PC-9 (cell line): ENCODE measurements around the gene ZNF124. TPM values are rescaled to one million over a fixed set of nuclear protein-coding genes. Genes with fewer than 3 reads are reported as not detected.

Experiments
- BruUV-seq: library from RNA; stranded (reverse); fragments of 400-500 nt; replicated peaks from 2 replicates; lab custom pipeline; 2021; lab: Mats Ljungman, UMichigan
- CTCF ChIA-PET: fragments of 300-600 bp; sonication (Branson Sonifier 250); formaldehyde crosslinking; loops from one replicate; lab custom pipeline; 2022; ENCODE audit warnings: antibody characterized with exemption; lab: Charles Lee
- POLR2A ChIA-PET: fragments of 300-600 bp; sonication (Branson Sonifier 250); formaldehyde crosslinking; loops from one replicate; lab custom pipeline; 2022; ENCODE audit warnings: antibody characterized with exemption; ENCODE audit not compliant: unreplicated experiment; lab: Charles Lee
- DNase-seq, 2 experiments: peaks; one replicate each; pipeline versions ENCODE4 v3.0.0 to v3.0.0-alpha.2; 2015 to 2022; ENCODE audit warnings: mixed read lengths in 1 of 2
- H2AFZ ChIP-seq: fragments of 200-600 bp; sonication (generic); 2 replicates; pipeline ENCODE4 v1.8.1; 2017; ENCODE audit warnings: antibody characterized with exemption
- H3F3A ChIP-seq: fragments of 200-600 bp; sonication (generic); 2 replicates; pipeline ENCODE4 v1.8.1; 2017; ENCODE audit warnings: antibody characterized with exemption, mild to moderate bottlenecking, low read depth; ENCODE audit not compliant: insufficient read depth
- H3K27ac ChIP-seq: fragments of 200-600 bp; sonication (generic); 2 replicates; pipeline ENCODE4 v1.6.1; 2016; ENCODE audit warnings: mixed run types
- H3K27me3 ChIP-seq: fragments of 200-600 bp; sonication (generic); 2 replicates; pipeline ENCODE4 v1.6.1; 2016; ENCODE audit warnings: low read depth, mixed run types; ENCODE audit not compliant: insufficient read depth
- H3K36me3 ChIP-seq: fragments of 200-600 bp; sonication (generic); 2 replicates; pipeline ENCODE4 v1.6.1; 2016; ENCODE audit warnings: low read depth, mixed run types
- H3K4me1 ChIP-seq: fragments of 200-600 bp; sonication (generic); replicated peaks from 2 replicates; pipeline ENCODE4 v1.6.1; 2016; ENCODE audit warnings: mixed run types; ENCODE audit not compliant: insufficient read depth
- H3K4me2 ChIP-seq: fragments of 200-600 bp; sonication (generic); 2 replicates; pipeline ENCODE4 v1.6.1; 2017; ENCODE audit warnings: mixed run types
- H3K4me3 ChIP-seq: fragments of 200-600 bp; sonication (generic); 2 replicates; pipeline ENCODE4 v1.6.1; 2016; ENCODE audit warnings: mixed run types
- H3K79me2 ChIP-seq: fragments of 200-600 bp; sonication (generic); 2 replicates; pipeline ENCODE4 v1.6.1; 2017; ENCODE audit warnings: low read depth, mixed run types
- H3K9me2 ChIP-seq: fragments of 200-600 bp; sonication (generic); 2 replicates; pipeline ENCODE4 v1.8.1; 2017; ENCODE audit warnings: mild to moderate bottlenecking; ENCODE audit not compliant: insufficient read depth
- H3K9me3 ChIP-seq: fragments of 200-600 bp; sonication (generic); 2 replicates; pipeline ENCODE4 v1.8.1; 2016; ENCODE audit warnings: low read depth; ENCODE audit not compliant: insufficient read depth
- H4K20me1 ChIP-seq: fragments of 200-600 bp; sonication (generic); 2 replicates; pipeline ENCODE4 v1.8.1; 2017; ENCODE audit not compliant: insufficient read depth
- EZH2 ChIP-seq: fragments of 200-600 bp; sonication (generic); IDR thresholded peaks from 2 replicates; pipeline ENCODE4 v1.8.0; 2017; ENCODE audit warnings: antibody characterized with exemption, low read depth
- intact Hi-C: fragments of 100-400 bp; cut with micrococcal nuclease; formaldehyde crosslinking; loops from one replicate; pipeline ENCODE4 v1.10.0; 2022; ENCODE audit not compliant: unreplicated experiment
- total RNA-seq: library from RNA; stranded (reverse); gene quantifications from 2 replicates; pipeline ENCODE4 v1.2.3, GENCODE V29; 2021
- TF ChIP-seq, protein P1 (sequence below): fragments of 200-600 bp; sonication (generic); conservative IDR thresholded peaks from 2 replicates; pipeline ENCODE4 v1.6.1; 2017; ENCODE audit warnings: mixed run types, antibody characterized with exemption, mild to moderate bottlenecking, moderate library complexity

Gene ZNF124
- total RNA-seq, 1 experiment from 2014 or later = 9.5 TPM

GRCh38 chr1:247165674-247166073 is 6.1 kb downstream of the ZNF124 start:
- Histone ChIP-seq H3K9me2 (no peaks in the 10 kb centered on the region), H3K79me2 (peaks cover 9% of the 10 kb centered on the region; the same call in 1 of the 2 replicates), H3K36me3 (no peaks in the 10 kb centered on the region), H3K4me2 (no peak overlapping the region), H3F3A (no peaks in the 10 kb centered on the region), H3K4me1 (no peaks in the 10 kb centered on the region), H4K20me1 (no peaks in the 10 kb centered on the region), H3K4me3 (no peak overlapping the region), H3K27ac (no peak overlapping the region), H3K9me3 (peaks cover 24% of the 10 kb centered on the region), H3K27me3 (no peaks in the 10 kb centered on the region), H2AFZ (no peak overlapping the region)
- POLR2A ChIA-PET = no interaction called here
- no peak for DNase-seq
- no TSS peak for BruUV-seq
- TF ChIP-seq, protein P1, sequence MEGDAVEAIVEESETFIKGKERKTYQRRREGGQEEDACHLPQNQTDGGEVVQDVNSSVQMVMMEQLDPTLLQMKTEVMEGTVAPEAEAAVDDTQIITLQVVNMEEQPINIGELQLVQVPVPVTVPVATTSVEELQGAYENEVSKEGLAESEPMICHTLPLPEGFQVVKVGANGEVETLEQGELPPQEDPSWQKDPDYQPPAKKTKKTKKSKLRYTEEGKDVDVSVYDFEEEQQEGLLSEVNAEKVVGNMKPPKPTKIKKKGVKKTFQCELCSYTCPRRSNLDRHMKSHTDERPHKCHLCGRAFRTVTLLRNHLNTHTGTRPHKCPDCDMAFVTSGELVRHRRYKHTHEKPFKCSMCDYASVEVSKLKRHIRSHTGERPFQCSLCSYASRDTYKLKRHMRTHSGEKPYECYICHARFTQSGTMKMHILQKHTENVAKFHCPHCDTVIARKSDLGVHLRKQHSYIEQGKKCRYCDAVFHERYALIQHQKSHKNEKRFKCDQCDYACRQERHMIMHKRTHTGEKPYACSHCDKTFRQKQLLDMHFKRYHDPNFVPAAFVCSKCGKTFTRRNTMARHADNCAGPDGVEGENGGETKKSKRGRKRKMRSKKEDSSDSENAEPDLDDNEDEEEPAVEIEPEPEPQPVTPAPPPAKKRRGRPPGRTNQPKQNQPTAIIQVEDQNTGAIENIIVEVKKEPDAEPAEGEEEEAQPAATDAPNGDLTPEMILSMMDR = no peak
- no peak for TF ChIP-seq EZH2
- intact Hi-C loops = no loop called here
- CTCF ChIA-PET = no interaction called here

DNA sequence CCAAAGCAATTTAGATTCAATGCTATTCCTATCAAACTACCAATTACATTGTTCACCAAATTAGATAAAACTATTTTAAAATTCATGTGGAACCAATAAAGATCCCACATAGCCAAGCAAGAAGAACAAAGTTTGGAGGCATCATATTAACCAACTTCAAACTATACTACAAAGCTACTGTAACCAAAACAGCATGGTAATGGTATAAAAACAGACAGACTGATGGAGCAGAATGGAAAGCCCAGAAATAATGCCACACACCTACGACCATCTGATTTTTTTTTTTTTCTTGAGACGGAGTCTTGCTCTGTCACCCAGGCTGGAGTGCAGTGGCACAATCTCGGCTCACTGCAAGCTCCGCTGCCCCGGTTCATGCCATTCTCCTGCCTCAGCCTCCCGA is 7.1 kb downstream of the ZNF124 start:
- BruUV-seq = no TSS peak
- intact Hi-C loops = no loop called here
- CTCF ChIA-PET = no interaction called here

DNA sequence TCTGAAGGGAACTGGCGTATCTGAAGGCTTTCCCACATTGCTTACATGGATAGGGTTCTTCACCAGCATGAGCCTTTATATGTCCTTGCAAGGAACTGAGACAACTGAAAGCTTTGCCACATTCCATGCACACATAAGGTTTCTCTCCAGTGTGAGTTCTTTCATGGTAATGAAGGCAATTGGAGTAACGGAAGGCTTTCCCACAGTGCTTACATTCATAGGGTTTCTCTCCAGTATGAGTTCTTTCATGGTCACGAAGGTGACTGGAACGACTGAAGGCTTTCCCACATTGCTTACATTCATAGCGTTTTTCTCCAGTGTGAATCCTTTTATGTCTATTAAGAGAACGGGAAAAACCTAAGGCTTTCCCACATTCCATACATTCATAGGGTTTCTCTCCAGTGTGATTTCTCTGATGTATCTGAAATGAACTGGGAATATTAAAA is 15.0 kb downstream of the ZNF124 start:
- ChIA-PET CTCF (no interaction called here), POLR2A (no interaction called here)
- BruUV-seq = no TSS peak
- intact Hi-C loops = no loop called here
- Histone ChIP-seq H4K20me1 (no peaks in the 10 kb centered on the region), H3K4me2 (no peak overlapping the region), H3K9me3 (peaks cover 34% of the 10 kb centered on the region), H3K4me3 (no peak overlapping the region), H2AFZ (no peak overlapping the region), H3F3A (no peaks in the 10 kb centered on the region), H3K79me2 (no peaks in the 10 kb centered on the region), H3K27ac (no peak overlapping the region), H3K9me2 (no peaks in the 10 kb centered on the region), H3K36me3 (peaks cover 19% of the 10 kb centered on the region), H3K4me1 (no peaks in the 10 kb centered on the region), H3K27me3 (no peaks in the 10 kb centered on the region)
- DNase-seq = no peak
- TF ChIP-seq EZH2 = no peak
- TF ChIP-seq, protein P1 = no peak

More for the DNA sequence above, 7.1 kb downstream of the ZNF124 start:
- H3K4me2 ChIP-seq = no peak overlapping the region
- H3F3A ChIP-seq = no peaks in the 10 kb centered on the region
- H3K9me2 ChIP-seq = no peaks in the 10 kb centered on the region
- H4K20me1 ChIP-seq = no peaks in the 10 kb centered on the region
- H3K79me2 ChIP-seq = peaks cover 9% of the 10 kb centered on the region; the same call in 1 of the 2 replicates
- TF ChIP-seq, protein P1 = no peak
- no peak for TF ChIP-seq EZH2
- H3K27ac ChIP-seq = no peak overlapping the region
- H3K36me3 ChIP-seq = no peaks in the 10 kb centered on the region
- no peaks in the 10 kb centered on the region for H3K4me1 ChIP-seq
- H3K9me3 ChIP-seq = peaks cover 24% of the 10 kb centered on the region
- H3K27me3 ChIP-seq = no peaks in the 10 kb centered on the region
- no peak overlapping the region for H3K4me3 ChIP-seq
- no peak overlapping the region for H2AFZ ChIP-seq
- no peak for DNase-seq
- POLR2A ChIA-PET = no interaction called here
